Stimulated activated CD8-positive, alpha-beta memory T cell treated with anti-CD3 and anti-CD28 coated beads, Interleukin-4, amount 100 ng/mL, for 4 hours (primary cell): Measurements from ENCODE around the gene RAB28.
"Not testable (repeated sequence)": the region's sequence is repeated elsewhere in the genome, so short reads cannot be mapped to it uniquely, and the experiment has no call there.

Experiments
- DNase-seq, 2 donors: peaks; one replicate each; pipeline ENCODE4 v3.0.0-alpha.2; 2020; ENCODE audit warnings: low read depth in 2 of 2, low spot score in 1 of 2

RAB28 gene

DNA sequence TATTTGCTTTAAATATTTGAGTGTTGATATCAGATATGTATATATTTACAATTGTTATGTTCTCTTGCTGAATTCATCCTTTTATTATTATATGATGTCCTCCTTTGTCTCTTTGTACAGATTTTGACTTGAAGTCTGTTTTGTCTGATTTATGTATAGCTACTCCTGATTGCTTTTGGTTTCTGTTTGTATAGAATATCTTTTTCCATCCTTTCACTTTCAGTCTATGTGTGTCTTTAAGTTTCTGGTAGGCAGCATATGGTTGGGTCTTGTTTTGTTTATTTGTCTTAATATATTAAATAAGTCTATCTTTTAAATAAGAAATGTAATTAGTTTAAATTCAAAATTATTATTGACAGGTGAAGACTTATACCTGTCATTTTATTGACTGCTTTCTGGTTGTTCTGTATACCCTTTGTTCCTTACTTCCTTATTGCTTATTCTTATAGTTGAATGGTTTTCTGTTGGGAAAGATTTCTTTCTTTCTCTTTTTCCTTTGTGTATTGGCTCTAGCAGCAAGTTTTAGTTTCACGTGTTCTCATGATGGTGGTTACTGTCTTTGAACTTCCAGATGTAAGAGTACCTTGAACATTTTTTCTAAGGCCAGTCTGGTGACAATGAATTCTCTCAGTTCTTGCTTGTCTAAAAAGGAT is 31.1 kb downstream of the RAB28 start:
- no peak for DNase-seq

DNA sequence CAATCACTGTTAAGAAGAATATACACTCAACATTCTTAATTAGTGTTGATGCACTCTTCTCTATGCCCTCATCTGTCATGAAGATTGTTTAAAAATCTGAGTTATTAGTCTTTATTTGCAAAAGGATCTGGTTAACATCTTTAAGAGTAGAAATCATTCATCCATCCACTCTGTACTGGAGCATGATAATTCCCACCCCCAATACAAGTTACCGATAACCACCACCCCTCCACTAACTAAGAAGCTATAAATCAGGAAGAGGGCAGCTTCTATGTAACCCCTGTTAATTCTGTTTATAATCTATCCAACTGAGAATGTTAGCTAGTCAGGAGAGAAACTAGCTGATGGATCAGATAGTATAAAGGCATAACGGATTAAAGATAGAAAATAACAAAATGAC is 34.5 kb downstream of the RAB28 start:
- DNase-seq = no peak

DNA sequence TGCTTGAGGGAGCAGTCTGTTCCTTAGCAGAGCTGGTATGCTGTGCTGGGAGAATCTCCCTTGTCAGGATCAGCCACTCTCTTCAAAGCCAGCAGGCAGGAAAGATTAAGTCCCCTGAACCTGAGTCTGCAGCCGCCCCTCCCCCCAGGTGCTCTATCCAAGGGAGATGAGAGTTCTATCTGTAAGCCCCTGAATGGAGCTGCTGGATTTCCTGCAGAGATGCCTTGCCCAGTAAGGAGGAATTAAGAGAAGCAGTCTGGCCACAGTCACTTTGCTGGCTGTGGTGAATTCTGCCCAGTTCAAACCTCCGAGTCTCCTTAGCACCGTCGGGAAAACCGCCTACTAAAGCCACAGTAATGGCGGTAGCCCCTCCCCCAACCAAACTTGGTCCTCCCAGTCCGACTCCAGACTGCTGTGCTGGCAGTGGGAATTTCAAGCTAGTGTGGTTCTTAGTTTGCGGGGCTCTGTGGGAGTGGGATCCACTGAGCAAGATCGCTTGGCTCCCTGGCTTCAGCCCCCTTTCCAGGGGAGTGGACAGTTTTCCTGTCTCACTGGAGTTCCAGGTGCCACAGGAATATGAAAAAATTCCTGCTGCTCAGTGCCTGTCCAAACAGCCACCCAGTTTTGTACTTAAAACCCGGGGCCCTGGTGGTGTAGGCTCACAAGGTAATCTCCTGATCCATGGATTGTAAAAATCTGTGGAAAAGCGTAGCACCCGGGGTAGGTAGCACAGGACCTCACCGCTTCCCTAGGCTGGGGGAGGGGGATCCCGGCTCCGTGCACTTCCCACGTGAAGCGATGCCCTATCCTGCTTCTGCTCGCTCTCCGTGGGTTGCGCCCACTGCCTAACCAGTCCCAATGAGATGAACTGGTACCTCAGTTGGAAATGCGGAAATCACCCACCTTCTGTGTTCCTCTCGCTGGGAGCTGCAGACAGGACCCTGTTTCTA is 38.0 kb downstream of the RAB28 start:
- DNase-seq = no peak

- DNase-seq = no peak
Measured at GRCh38 chr4:13441506-13441905, 42.6 kb downstream of the RAB28 start.

- no peak for DNase-seq
Measured at GRCh38 chr4:13436962-13437361, 47.2 kb downstream of the RAB28 start.

DNA sequence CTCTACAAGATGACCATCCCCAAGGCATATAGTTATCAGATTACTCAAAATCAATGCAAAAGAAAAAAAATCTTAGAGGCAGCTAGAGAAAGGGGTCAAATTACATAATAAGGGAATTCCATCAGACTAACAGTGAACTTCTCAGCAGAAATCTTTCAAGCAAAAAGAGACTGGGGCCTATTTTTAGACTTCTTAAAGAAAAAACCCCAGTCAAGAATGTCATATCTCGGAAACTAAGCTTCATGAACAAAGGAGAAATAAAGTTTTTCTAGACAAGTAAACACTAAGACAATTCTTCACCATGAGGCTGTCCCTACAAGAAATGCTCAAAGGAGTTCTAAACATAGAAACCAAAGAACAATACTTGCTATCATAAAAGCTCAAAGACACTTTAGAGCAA is 51.7 kb downstream of the RAB28 start:
- no peak for DNase-seq

GRCh38 chr4:13430834-13431568 is 53.1 kb downstream of the RAB28 start:
- DNase-seq = no peak

DNA sequence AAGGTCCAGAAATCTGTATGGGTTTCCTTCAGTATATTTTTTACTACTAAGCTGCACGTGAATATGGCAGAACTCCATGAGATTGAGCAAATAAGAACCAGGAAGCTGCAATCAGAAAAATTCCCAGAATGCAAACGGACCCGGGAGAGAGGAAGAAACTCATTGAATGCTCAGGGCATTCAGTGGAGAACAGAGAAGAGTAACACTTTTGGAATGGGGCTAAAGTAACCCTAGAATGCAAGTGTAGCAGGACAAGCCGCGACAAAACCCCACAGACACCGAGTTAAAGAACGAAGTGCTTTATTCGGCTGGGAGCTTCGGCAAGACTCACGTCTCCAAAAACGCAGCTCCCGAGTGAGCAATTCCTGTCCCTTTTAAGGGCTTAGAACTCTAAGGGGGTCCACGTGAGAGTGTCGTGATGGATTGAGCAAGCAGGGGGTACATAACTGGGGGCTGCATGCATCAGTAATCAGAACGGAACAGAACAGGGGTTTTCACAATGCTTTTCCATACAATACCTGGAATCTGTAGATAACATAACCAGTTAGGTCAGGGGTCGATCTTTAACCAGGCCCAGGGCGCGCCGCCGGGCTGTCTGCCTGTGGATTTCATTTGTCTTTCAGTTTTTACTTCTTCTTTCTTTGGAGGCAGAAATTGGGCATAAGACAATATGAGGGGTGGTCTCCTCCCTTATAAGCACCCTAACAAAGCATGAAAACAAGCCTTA is 56.4 kb downstream of the RAB28 start:
- no peak for DNase-seq

DNA sequence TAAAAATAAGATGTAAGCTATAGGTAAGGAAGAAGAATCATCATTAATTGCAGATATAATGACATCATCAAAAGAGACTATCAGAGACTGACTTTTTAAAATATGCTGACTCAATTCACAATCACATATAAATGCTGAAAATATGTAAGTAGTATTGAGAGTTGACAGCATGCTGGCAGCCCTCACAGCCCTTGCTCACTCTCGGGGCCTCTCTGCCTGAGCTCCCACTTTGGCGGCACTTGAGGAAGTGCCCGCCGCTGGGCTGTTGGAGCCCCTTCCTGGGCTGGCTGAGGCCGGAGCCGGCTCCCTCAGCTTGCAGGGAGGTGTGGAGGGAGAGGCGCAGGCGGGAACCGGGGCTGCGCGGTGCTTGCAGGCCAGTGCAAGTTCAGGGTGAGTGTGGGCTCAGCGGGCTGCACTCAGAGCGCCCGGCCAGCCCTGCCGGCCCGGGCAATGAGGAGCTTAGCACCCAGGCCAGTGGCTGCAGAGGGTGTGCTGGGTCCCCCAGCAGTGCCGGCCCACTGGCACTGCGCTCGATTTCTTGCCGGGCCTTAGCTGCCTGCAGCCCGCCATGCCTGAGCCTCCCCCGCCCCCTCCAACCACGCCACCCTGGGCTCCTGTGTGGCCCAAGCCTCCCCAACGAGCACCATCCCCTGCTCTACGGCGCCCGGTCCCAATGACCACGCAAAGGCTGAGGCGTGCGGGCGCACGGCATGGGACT is 68.9 kb downstream of the RAB28 start:
- DNase-seq = no peak

DNA sequence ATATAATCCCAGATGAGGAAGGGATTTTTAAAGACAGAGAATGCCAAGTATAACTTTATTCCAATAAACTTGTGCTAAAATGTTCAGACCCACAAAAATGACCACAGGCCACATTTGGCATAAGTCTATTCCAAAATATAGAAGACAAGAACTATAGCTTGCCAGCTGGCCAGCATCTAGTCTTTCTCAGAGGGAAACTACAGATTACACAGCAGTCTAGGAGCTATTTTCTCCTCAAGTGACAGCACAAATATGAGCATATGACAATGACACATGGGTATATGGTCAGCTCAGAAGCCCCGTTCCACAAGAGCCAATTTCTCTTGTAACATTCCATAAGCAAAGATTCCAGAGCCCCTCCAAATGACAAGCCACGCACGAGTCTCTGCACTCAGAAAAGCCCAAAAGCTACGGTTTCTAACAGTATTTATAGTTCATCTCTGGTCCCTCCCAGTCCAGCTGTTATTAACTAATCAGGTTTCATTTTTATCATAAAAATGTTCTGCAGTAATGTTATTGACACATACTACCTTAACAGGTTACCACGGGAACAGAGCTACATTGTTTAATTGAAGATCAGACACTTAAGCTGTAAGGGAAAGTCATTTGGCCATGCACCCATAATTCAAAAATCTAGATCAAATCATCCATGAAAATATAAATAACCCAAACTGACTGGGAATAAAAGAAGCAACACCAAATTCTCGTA is 70.3 kb downstream of the RAB28 start:
- DNase-seq = no peak

- no peak for DNase-seq
Measured at GRCh38 chr4:13411942-13412341, 72.2 kb downstream of the RAB28 start.

DNA sequence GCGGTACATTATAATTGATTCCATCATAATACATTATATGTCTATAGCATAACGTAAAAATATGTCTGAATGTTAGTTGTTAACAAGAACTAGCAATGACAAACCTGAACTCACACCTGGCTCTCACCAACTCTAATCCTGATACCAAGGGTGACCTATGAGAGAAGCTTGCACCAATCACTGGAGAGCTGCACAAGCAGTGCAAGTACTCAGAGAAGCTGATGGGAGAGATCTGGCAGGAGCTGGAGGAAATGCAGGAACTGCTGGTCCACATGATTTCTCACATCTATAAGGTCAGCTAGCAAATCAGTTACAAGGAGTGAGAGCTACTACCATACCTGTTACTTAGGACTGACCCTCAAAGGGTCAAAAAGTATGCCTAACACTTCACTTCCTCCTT is 74.8 kb downstream of the RAB28 start:
- DNase-seq = no peak

DNA sequence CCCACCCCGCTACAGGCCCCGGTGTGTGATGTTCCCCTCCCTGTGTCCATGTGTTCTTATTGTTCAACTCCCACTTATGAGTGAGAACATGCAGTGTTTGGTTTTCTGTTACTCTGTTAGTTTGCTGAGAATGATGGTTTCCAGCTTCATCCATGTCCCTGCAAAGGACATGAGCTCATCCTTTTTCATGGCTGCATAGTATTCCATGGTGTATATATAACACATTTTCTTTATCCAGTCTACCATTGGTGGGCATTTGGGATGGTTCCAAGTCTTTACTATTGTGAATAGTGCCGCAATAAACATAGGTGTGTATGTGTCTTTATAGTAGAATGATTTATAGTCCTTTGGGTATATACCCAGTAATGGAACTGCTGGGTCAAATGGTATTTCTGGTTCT is 78.0 kb downstream of the RAB28 start:
- DNase-seq = not testable (repeated sequence)

GRCh38 chr4:13403833-13404232 is 80.3 kb downstream of the RAB28 start:
- no peak for DNase-seq

DNA sequence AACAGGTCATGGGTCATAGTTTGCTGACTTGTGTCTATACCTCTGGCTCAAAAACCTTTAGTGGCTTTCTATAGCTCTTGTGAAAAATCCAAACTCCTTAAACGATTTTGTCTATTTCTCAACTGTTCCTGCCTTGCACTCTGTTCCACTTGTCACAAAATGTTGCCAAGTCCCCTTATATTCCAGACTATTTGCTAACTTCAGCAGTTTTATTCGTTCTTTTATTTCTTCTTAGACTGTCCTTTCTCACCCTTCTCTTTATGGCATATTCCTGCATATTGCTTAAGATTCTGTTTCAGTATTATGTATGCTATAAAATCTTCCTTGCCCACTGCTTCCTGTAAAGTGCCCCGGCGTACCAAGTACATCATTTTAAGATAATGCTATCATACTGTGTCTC is 80.8 kb downstream of the RAB28 start:
- no peak for DNase-seq

- no peak for DNase-seq
Measured at GRCh38 chr4:13399257-13399656, 84.9 kb downstream of the RAB28 start.

- DNase-seq = no peak
Measured at GRCh38 chr4:13396161-13396560, 88.0 kb downstream of the RAB28 start.

DNA sequence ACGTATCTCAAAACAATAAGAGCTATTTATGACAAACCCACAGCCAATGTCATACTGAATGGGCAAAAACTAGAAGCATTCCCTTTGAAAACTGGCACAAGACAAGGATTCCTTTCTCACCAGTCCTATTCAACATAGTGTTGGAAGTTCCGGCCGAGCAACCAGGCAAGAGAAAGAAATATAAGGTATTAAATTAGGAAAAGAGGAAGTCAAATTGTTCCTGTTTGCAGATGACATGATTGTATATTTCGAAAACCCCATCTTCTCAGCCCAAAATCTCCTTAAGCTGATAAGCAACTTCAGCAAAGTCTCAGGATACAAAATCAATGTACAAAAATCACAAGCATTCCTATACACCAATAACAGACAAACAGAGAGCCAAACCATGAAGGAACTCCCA is 94.2 kb downstream of the RAB28 start:
- not testable (repeated sequence) for DNase-seq

- no peak for DNase-seq
Measured at GRCh38 chr4:13386405-13387107, 97.6 kb downstream of the RAB28 start.
